T-helper 22 cell (primary cell): ENCODE data around the gene ADAD1.

Experiments
- DNase-seq: peaks from one replicate; pipeline ENCODE4 v3.0.0-alpha.2; 2020; ENCODE audit warnings: low read depth

Gene ADAD1

GRCh38 chr4:122456231-122457116, 77.7 kb downstream of the ADAD1 start, which contains the start of gene IL2:
TSS of gene IL2 (minus strand) at chr4:122456725. CDS start at chr4:122456440, 285 bp downstream.
- no peak for DNase-seq

DNA sequence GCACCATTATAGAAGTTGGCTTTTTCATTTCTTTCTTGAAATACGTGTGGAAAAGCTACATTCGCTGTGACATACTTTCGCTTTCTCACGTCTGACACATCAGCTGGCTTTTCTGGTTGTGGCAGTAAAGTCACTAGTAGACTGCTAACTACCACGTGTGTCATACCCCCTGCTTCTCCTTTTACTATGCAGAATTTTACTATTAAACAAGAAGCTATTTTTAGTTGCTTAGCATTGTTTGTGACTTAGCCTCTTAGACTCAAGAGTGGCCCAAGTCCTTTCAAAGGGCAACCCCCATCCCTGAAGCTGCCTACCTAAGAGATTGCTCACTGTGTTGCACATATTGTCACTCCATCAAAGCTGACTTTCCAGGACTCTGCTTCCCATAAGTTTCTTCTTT, 79.8 kb downstream of the ADAD1 start:
- DNase-seq, result peak; percentile 3

GRCh38 chr4:122469457-122469856, 90.6 kb downstream of the ADAD1 start:
- DNase-seq, result no peak

GRCh38 chr4:122475233-122475632, 96.4 kb downstream of the ADAD1 start:
- no peak for DNase-seq

DNA sequence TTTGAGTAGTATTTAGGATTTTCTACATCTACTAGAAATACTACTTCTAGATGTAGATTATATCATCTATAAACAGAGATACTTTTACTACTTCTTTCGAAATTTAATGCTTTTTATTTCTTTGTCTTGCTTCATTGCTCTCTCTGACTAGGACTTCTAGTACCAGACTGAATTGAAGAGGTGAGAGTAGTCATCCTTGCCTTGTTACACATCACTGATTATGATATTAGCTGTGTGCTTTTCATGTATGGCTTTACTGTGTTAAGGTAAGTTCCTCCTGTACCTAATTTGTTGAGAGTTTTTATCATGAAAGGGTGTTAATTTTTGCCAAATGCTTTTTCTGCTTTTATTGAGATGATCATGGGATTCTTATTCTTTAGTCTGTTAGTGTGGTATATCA, 97.3 kb downstream of the ADAD1 start:
- DNase-seq, result no peak

GRCh38 chr4:122476745-122477144, 97.9 kb downstream of the ADAD1 start:
- no peak for DNase-seq
